Fibroblast of gingiva (primary cell): Measurements from ENCODE around the gene PPM1N.
"Not testable (repeated sequence)": the region's sequence is repeated elsewhere in the genome, so short reads cannot be mapped to it uniquely, and the experiment has no call there.

Source experiments
- DNase-seq: peaks from one replicate; pipeline ENCODE4 v3.0.0-alpha.2; 2011; ENCODE audit warnings: low read depth

The PPM1N gene

GRCh38 chr19:45508861-45509691 is 10.8 kb downstream of the PPM1N start:
- DNase-seq: peak; percentile 49

- no peak for DNase-seq
Observed at GRCh38 chr19:45509692-45510015, 11.4 kb downstream of the PPM1N start.

GRCh38 chr19:45510352-45510751 is 12.1 kb downstream of the PPM1N start:
- DNase-seq: not testable (repeated sequence)

GRCh38 chr19:45511074-45511473 is 12.8 kb downstream of the PPM1N start:
- no peak for DNase-seq

GRCh38 chr19:45512881-45513483 is 14.7 kb downstream of the PPM1N start:
- no peak for DNase-seq

- DNase-seq: no peak
Observed at GRCh38 chr19:45514376-45515051, 16.3 kb downstream of the PPM1N start.

GRCh38 chr19:45515081-45515624 is 16.9 kb downstream of the PPM1N start:
- DNase-seq: no peak

GRCh38 chr19:45515807-45516401 is 17.7 kb downstream of the PPM1N start:
- no peak for DNase-seq

- DNase-seq: no peak
Observed at GRCh38 chr19:45517238-45517637, 19.0 kb downstream of the PPM1N start.

GRCh38 chr19:45517641-45518468 is 19.6 kb downstream of the PPM1N start:
- no peak for DNase-seq

GRCh38 chr19:45518469-45518826 is 20.2 kb downstream of the PPM1N start:
- no peak for DNase-seq

GRCh38 chr19:45522010-45522941 is 24.0 kb downstream of the PPM1N start:
- DNase-seq: no peak

GRCh38 chr19:45523642-45524256 is 25.5 kb downstream of the PPM1N start:
- DNase-seq: peak; percentile 73

- DNase-seq: no peak
Observed at GRCh38 chr19:45524575-45525129, 26.4 kb downstream of the PPM1N start.

GRCh38 chr19:45526143-45526542 is 27.9 kb downstream of the PPM1N start:
- DNase-seq: peak; percentile 46

GRCh38 chr19:45526971-45527370 is 28.7 kb downstream of the PPM1N start:
- DNase-seq: no peak

- DNase-seq: no peak
Observed at GRCh38 chr19:45527731-45528130, 29.5 kb downstream of the PPM1N start.

GRCh38 chr19:45528149-45528743 is 30.0 kb downstream of the PPM1N start:
- DNase-seq: no peak

- DNase-seq: no peak
Observed at GRCh38 chr19:45528744-45529419, 30.6 kb downstream of the PPM1N start.
